Activated T-helper 2 cell treated with anti-CD3 and anti-CD28 coated beads, Interferon-gamma antibody, Interleukin-2, Interleukin-4, amounts not matched to agents 10 μg/mL and 5 μg/mL and 100 μg/mL, durations not matched to agents 14 hours and 24 hours and 36 hours (primary cell): Measurements from ENCODE around the gene ASB15. TPM values are rescaled to one million over a fixed set of nuclear protein-coding genes. Genes with fewer than 3 reads are reported as not detected.

ENCODE experiments used
- DNase-seq: peaks from one replicate; pipeline ENCODE4 v3.0.0; 2021; ENCODE audit warnings: low spot score
- H3K27ac Mint-ChIP-seq: one replicate; pipeline ENCODE4 v1.8.0; 2021; ENCODE audit warnings: mixed read lengths
- H3K27me3 Mint-ChIP-seq: one replicate; pipeline ENCODE4 v1.8.0; 2021; ENCODE audit warnings: low read depth, mixed read lengths
- H3K36me3 Mint-ChIP-seq: one replicate; pipeline ENCODE4 v1.8.0; 2021; ENCODE audit warnings: low read depth, mixed read lengths
- H3K4me1 Mint-ChIP-seq: one replicate; pipeline ENCODE4 v1.8.0; 2021; ENCODE audit warnings: low read depth, mixed read lengths
- H3K4me3 Mint-ChIP-seq: one replicate; pipeline ENCODE4 v1.8.0; 2021; ENCODE audit warnings: low read depth, mild to moderate bottlenecking, moderate library complexity, mixed read lengths
- H3K9me3 Mint-ChIP-seq: one replicate; pipeline ENCODE4 v1.8.0; 2021; ENCODE audit warnings: mixed read lengths
- intact Hi-C: fragments of 100-400 bp; cut with micrococcal nuclease; formaldehyde crosslinking; loops from one replicate; pipeline ENCODE4 v1.15.1; 2023
- total RNA-seq: library from RNA; stranded (reverse); gene quantifications from 2 replicates; pipeline ENCODE4 v1.2.3, GENCODE V29; 2022

ASB15 gene
- total RNA-seq, 1 donor from 2014 or later = not detected

- intact Hi-C loops = no loop called here
- H3K4me1 Mint-ChIP-seq = no peaks in the 10 kb centered on the region
- H3K27me3 Mint-ChIP-seq = peaks cover 11% of the 10 kb centered on the region
- DNase-seq = no peak
- H3K9me3 Mint-ChIP-seq = no peaks in the 10 kb centered on the region
- no peak overlapping the region for H3K4me3 Mint-ChIP-seq
- H3K36me3 Mint-ChIP-seq = no peaks in the 10 kb centered on the region
- H3K27ac Mint-ChIP-seq = no peak overlapping the region
Measured at GRCh38 chr7:123571684-123572083, 29.9 kb upstream of the ASB15 start.

- Mint-ChIP-seq H3K36me3 (no peaks in the 10 kb centered on the region), H3K27ac (no peak overlapping the region), H3K4me3 (no peak overlapping the region), H3K4me1 (no peaks in the 10 kb centered on the region), H3K9me3 (no peaks in the 10 kb centered on the region), H3K27me3 (peaks cover 10% of the 10 kb centered on the region)
- intact Hi-C loops = no loop called here
- DNase-seq = no peak
Measured at GRCh38 chr7:123573341-123573740, 28.3 kb upstream of the ASB15 start.

- no peaks in the 10 kb centered on the region for H3K36me3 Mint-ChIP-seq
- intact Hi-C loops = no loop called here
Measured at GRCh38 chr7:123573896-123574467, 27.6 kb upstream of the ASB15 start.

DNA sequence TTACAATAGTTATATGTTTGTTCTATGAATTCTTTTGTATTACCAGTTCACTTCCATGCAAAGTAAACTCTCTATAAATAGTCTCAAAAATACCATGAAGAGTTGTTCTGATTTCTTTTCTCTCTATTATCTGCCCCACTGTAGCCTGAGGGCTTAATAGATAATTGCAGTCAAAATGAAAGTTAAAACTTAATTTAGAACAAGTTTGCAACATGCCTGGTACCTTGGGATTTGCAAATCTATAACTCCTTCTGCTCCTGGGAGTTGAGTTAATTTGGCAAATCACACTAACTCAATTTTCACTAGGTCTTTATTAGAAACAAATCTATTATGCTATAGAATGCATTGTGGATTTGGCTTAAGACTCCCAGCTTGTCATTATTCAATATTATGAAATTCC is 22.2 kb upstream of the ASB15 start:
- H3K27me3 Mint-ChIP-seq = peaks cover 16% of the 10 kb centered on the region

More at GRCh38 chr7:123573896-123574467, 27.6 kb upstream of the ASB15 start:
- peaks cover 13% of the 10 kb centered on the region for H3K27me3 Mint-ChIP-seq
- H3K4me1 Mint-ChIP-seq = no peaks in the 10 kb centered on the region
- no peak overlapping the region for H3K27ac Mint-ChIP-seq
- no peak overlapping the region for H3K4me3 Mint-ChIP-seq
- DNase-seq = no peak
- H3K9me3 Mint-ChIP-seq = no peaks in the 10 kb centered on the region

GRCh38 chr7:123580406-123581161 is 21.0 kb upstream of the ASB15 start:
- intact Hi-C loops = no loop called here
- H3K9me3 Mint-ChIP-seq = no peaks in the 10 kb centered on the region
- H3K27ac Mint-ChIP-seq = no peak overlapping the region
- H3K4me3 Mint-ChIP-seq = no peak overlapping the region
- DNase-seq = no peak
- H3K4me1 Mint-ChIP-seq = peaks cover 3% of the 10 kb centered on the region
- H3K36me3 Mint-ChIP-seq = no peaks in the 10 kb centered on the region
- H3K27me3 Mint-ChIP-seq = peaks cover 13% of the 10 kb centered on the region

More for the DNA sequence above, 22.2 kb upstream of the ASB15 start:
- no peaks in the 10 kb centered on the region for H3K36me3 Mint-ChIP-seq
- intact Hi-C loops = no loop called here
- no peak overlapping the region for H3K27ac Mint-ChIP-seq
- H3K9me3 Mint-ChIP-seq = no peaks in the 10 kb centered on the region
- H3K4me3 Mint-ChIP-seq = no peak overlapping the region
- peaks cover 3% of the 10 kb centered on the region for H3K4me1 Mint-ChIP-seq
- DNase-seq = no peak

DNA sequence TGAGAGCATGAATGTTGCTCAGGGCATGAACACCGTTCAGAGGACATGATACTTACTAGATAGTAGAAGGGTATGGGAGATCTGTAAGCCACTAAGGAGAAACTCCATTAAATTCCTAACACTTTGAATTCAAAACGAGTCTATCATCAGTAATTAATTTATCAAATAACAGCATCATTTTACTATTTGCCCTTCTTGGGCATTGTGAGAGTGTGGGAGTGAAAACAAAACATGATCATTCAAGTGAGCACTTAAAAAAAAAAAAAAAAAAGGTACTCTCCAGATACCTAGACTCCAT is 20.5 kb upstream of the ASB15 start:
- Mint-ChIP-seq H3K27me3 (peaks cover 12% of the 10 kb centered on the region), H3K9me3 (no peaks in the 10 kb centered on the region), H3K36me3 (no peaks in the 10 kb centered on the region)

DNA sequence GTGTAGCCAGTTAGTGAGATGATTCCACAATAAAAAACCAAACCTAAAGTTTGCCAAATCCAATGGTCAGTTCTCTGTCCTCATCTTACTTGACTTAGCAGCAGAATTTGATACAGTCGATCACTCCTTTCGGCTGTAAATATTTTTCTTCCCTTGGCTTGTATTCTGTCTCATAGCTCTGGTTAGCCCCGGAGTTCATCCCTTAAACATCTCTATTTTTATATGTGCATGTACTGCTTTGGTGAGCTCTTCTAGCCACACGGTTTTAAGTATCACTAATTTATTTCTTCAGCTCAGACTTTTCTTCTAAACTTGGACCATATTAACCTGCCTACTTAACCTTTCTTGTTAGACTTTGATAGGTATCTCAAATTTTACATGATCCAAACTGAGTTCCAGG is 17.8 kb upstream of the ASB15 start:
- Mint-ChIP-seq H3K9me3 (no peaks in the 10 kb centered on the region), H3K4me3 (no peak overlapping the region), H3K27me3 (peaks cover 7% of the 10 kb centered on the region), H3K27ac (no peak overlapping the region), H3K36me3 (no peaks in the 10 kb centered on the region), H3K4me1 (peaks cover 3% of the 10 kb centered on the region)
- intact Hi-C loops = no loop called here
- DNase-seq = no peak

More for the DNA sequence above, 20.5 kb upstream of the ASB15 start:
- Mint-ChIP-seq H3K27ac (no peak overlapping the region), H3K4me1 (peaks cover 3% of the 10 kb centered on the region), H3K4me3 (no peak overlapping the region)
- intact Hi-C loops = no loop called here
- no peak for DNase-seq

DNA sequence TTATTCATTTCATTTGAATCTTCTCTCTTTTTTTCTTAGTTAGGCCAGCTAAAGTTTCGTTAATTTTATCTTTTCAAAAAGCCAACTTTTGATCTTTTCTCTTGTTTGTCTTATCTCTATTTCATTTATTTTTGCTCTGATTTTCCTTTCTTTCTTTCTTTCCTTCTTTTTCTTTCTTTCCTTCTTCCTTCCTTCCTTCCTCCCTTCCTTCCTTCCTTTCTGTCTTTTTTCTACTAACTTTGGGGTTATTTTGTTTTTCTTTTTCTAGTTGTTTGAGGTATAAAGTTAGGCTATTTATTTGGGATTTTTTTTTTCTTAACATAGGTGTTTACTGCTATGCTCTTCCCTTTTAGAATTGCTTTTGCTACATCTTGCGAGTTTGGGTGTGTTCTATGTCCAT is 13.2 kb upstream of the ASB15 start:
- Mint-ChIP-seq H3K36me3 (no peaks in the 10 kb centered on the region), H3K27me3 (peaks cover 2% of the 10 kb centered on the region), H3K27ac (no peak overlapping the region), H3K4me3 (no peak overlapping the region), H3K4me1 (no peaks in the 10 kb centered on the region), H3K9me3 (no peaks in the 10 kb centered on the region)
- intact Hi-C loops = no loop called here
- DNase-seq = no peak

- no peaks in the 10 kb centered on the region for H3K27me3 Mint-ChIP-seq
- no peaks in the 10 kb centered on the region for H3K4me1 Mint-ChIP-seq
- H3K36me3 Mint-ChIP-seq = no peaks in the 10 kb centered on the region
Measured at GRCh38 chr7:123594813-123595241, 6.8 kb upstream of the ASB15 start.

DNA sequence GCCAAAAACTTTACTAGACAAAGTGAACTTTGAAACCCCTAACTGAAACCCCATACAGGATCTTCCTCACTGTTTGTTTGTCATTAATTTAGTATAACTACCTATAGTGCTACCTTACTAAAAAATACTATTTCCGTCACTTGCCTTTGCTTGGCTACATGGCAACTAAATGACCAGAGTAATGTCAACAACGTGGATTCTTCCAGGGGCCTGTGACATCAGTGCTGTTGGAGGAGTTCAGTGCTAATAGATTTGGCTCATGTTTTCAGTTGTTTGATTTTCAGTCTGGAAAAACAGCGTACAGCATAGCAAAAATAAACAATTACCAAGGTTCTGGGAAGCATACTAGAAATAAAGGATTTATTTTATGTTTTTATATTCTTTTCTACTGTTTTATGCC is 3.0 kb upstream of the ASB15 start:
- H3K4me1 Mint-ChIP-seq = no peaks in the 10 kb centered on the region
- H3K4me3 Mint-ChIP-seq = no peak overlapping the region
- H3K27me3 Mint-ChIP-seq = peaks cover 3% of the 10 kb centered on the region
- H3K9me3 Mint-ChIP-seq = no peaks in the 10 kb centered on the region
- no peaks in the 10 kb centered on the region for H3K36me3 Mint-ChIP-seq
- intact Hi-C loops = no loop called here
- no peak for DNase-seq
- no peak overlapping the region for H3K27ac Mint-ChIP-seq

More at GRCh38 chr7:123594813-123595241, 6.8 kb upstream of the ASB15 start:
- Mint-ChIP-seq H3K27ac (no peak overlapping the region), H3K9me3 (no peaks in the 10 kb centered on the region), H3K4me3 (no peak overlapping the region)
- intact Hi-C loops = no loop called here
- DNase-seq = no peak

DNA sequence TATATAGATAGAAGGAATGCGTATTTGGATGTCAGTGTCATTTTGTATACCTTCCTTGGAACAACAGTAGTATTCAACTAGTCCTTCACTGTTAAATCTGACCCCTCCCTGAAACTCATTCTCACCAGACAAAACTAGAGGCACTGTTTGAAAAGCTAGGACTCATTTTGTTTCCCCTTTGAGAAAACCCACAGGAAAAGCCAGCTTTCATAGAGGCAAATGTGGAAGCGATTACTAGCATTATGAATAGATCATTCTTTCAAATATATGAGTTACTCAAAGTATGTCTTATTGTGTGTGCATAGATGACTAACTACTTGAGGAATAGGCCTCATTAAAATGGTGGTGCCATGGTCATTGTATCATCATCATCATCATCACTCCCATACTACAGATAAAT is 1.9 kb upstream of the ASB15 start:
- intact Hi-C loops = no loop called here
- Mint-ChIP-seq H3K4me1 (no peaks in the 10 kb centered on the region), H3K9me3 (no peaks in the 10 kb centered on the region), H3K36me3 (no peaks in the 10 kb centered on the region), H3K27ac (no peak overlapping the region), H3K27me3 (peaks cover 3% of the 10 kb centered on the region), H3K4me3 (no peak overlapping the region)
- DNase-seq = no peak

GRCh38 chr7:123600876-123601275 is 745 bp upstream of the ASB15 start:
- DNase-seq = no peak
- no peak overlapping the region for H3K4me3 Mint-ChIP-seq
- intact Hi-C loops = no loop called here
- H3K9me3 Mint-ChIP-seq = no peaks in the 10 kb centered on the region
- no peak overlapping the region for H3K27ac Mint-ChIP-seq
- H3K4me1 Mint-ChIP-seq = no peaks in the 10 kb centered on the region
- H3K27me3 Mint-ChIP-seq = peaks cover 3% of the 10 kb centered on the region
- no peaks in the 10 kb centered on the region for H3K36me3 Mint-ChIP-seq

GRCh38 chr7:123602648-123603047 is 1.0 kb downstream of the ASB15 start:
- H3K9me3 Mint-ChIP-seq = no peaks in the 10 kb centered on the region
- intact Hi-C loops = no loop called here
- H3K4me3 Mint-ChIP-seq = no peak overlapping the region
- DNase-seq = no peak
- no peaks in the 10 kb centered on the region for H3K36me3 Mint-ChIP-seq
- H3K27me3 Mint-ChIP-seq = peaks cover 3% of the 10 kb centered on the region
- H3K27ac Mint-ChIP-seq = no peak overlapping the region
- no peaks in the 10 kb centered on the region for H3K4me1 Mint-ChIP-seq
